Measurements from ENCODE around the gene C1S. TPM values are rescaled to one million over a fixed set of nuclear protein-coding genes. Genes with fewer than 3 reads are reported as not detected.

Gene C1S
- total and polyA plus RNA-seq, 2 of the 4 experiments (the other 2 are of a cell fraction) = 49.6 to 85.4 TPM

GRCh38 chr12:7116196-7116595 lies 55.7 kb downstream of the C1S start:
- no peak overlapping the region for H4K5ac ChIP-seq (ENCODE audit: low read depth, low read length)
- intact Hi-C loops (cut with micrococcal nuclease) = no loop called here
- CTCF ChIA-PET = no interaction called here

More at GRCh38 chr12:7116196-7116595, 55.7 kb downstream of the C1S start:
- DNase-seq (no peak), ATAC-seq (ENCODE audit: low read depth) (no peak)
- H2BK5ac ChIP-seq (ENCODE audit: low read depth, low read length, poor library complexity, severe bottlenecking) = no peak overlapping the region
- no peak overlapping the region for H4K8ac ChIP-seq (ENCODE audit: low read depth in 2 of 2, low read length in 2 of 2)
- H4K20me1 ChIP-seq (ENCODE audit: insufficient read depth, low read length) = no peaks in the 10 kb centered on the region
- H3K36me3 ChIP-seq (ENCODE audit: control insufficient read depth, insufficient read depth, low read length) = peaks cover 41% of the 10 kb centered on the region
- no peaks in the 10 kb centered on the region for H3K9me1 ChIP-seq (ENCODE audit: insufficient read depth, low read length)
- no peak overlapping the region for H3K4ac ChIP-seq (ENCODE audit: low read depth, low read length)
- H3K27me3 ChIP-seq (ENCODE audit: control insufficient read depth, insufficient read depth, low read length) = no peaks in the 10 kb centered on the region
- H2AK9ac ChIP-seq (replicated peaks; ENCODE audit: low read depth, low read length, poor library complexity) = peak overlapping the region; percentile 12
- POLR2A ChIA-PET (ENCODE audit: unreplicated experiment) = no interaction called here
- H3K18ac ChIP-seq (ENCODE audit: low read depth, low read length) = no peak overlapping the region
- no peak overlapping the region for H2BK20ac ChIP-seq (ENCODE audit: low read depth, low read length)
- H3K4me3 ChIP-seq (ENCODE audit: insufficient read depth, low read depth, low read length) = no peak overlapping the region
- H3K4me2 ChIP-seq (ENCODE audit: low read depth, low read length) = no peak overlapping the region
- no TSS peak for BruUV-seq (replicated peaks)
- H3K14ac ChIP-seq (replicated peaks; ENCODE audit: low read depth, low read length) = no peak overlapping the region
- no CpG with 5 or more reads among the region's 3 CpGs for WGBS, 2 experiments (ENCODE audit: extremely low coverage in 2 of 2, insufficient read length in 1 of 2)
- no peak overlapping the region for H4K91ac ChIP-seq (ENCODE audit: insufficient read depth, low read depth, low read length)
- no peak overlapping the region for H2AFZ ChIP-seq (replicated peaks; ENCODE audit: low read length, poor library complexity)
- no peak overlapping the region for H3K23ac ChIP-seq (ENCODE audit: low read depth, low read length)
- no peak overlapping the region for H3K9ac ChIP-seq (ENCODE audit: low read depth, low read length)
- no peak overlapping the region for H3K56ac ChIP-seq (ENCODE audit: extremely low read depth, insufficient read depth, low read length)
- dilution Hi-C loops (cut with HindIII; ENCODE audit: low sequenced_read_pairs, unreplicated experiment) (no loop called here), in situ Hi-C loops (cut with MboI; ENCODE audit: low sequenced_read_pairs) (loop anchor here (10.0 kb wide), 1 partner anchor 171 kb away; the partner anchor contains the start of genes C12orf57 and RNU7-1)
- 0 out of 4 replicates have a peak, but pooled peaks cover 0 to 7% of the 10 kb centered on the region in 2 experiments for H3K79me1 ChIP-seq (ENCODE audit: low read depth in 1 of 2, low read length in 2 of 2)
- H3K9me3 ChIP-seq (ENCODE audit: control insufficient read depth, insufficient read depth, low read length) = no peaks in the 10 kb centered on the region
- H2BK15ac ChIP-seq (ENCODE audit: low read depth, low read length) = no peak overlapping the region
- no peak overlapping the region for H2BK120ac ChIP-seq (ENCODE audit: low read depth, low read length)
- H3K4me1 ChIP-seq (ENCODE audit: control insufficient read depth, insufficient read depth, low read length) = no peaks in the 10 kb centered on the region; the same call in 1 of the 2 replicates
- H3K27ac ChIP-seq (ENCODE audit: insufficient read depth, low read length) = no peak overlapping the region
- TF ChIP-seq MAZ (IDR thresholded peaks at IDR 0.05; ENCODE audit: borderline replicate concordance, low read depth, low read length) (no peak), CTCF (conservative IDR thresholded peaks at IDR 0.05; ENCODE audit: low read depth, low read length) (no peak), MXI1 (IDR thresholded peaks at IDR 0.05; ENCODE audit: borderline replicate concordance, low read depth, low read length) (no peak), CHD1 (IDR thresholded peaks at IDR 0.05; ENCODE audit: low read depth, low read length) (no peak), RCOR1 (IDR thresholded peaks at IDR 0.05; ENCODE audit: insufficient replicate concordance, low read length) (no peak), CEBPB (IDR thresholded peaks at IDR 0.05; ENCODE audit: low read depth, low read length) (no peak), FOS (IDR thresholded peaks at IDR 0.05; ENCODE audit: low read depth, low read length) (no peak), BHLHE40 (IDR thresholded peaks at IDR 0.05; ENCODE audit: low read depth, low read length) (no peak), SMC3 (IDR thresholded peaks at IDR 0.05; ENCODE audit: low read depth, low read length) (no peak), NFE2L2 (IDR thresholded peaks at IDR 0.05; ENCODE audit: low read depth, low read length) (no peak), MAFK (IDR thresholded peaks at IDR 0.05; ENCODE audit: low read depth, low read length) (no peak), POLR2A (IDR thresholded peaks at IDR 0.05; ENCODE audit: low read depth, low read length) (no peak), RAD21 (IDR thresholded peaks at IDR 0.05; ENCODE audit: low read length) (no peak)
- TF ChIP-seq, protein P1, sequence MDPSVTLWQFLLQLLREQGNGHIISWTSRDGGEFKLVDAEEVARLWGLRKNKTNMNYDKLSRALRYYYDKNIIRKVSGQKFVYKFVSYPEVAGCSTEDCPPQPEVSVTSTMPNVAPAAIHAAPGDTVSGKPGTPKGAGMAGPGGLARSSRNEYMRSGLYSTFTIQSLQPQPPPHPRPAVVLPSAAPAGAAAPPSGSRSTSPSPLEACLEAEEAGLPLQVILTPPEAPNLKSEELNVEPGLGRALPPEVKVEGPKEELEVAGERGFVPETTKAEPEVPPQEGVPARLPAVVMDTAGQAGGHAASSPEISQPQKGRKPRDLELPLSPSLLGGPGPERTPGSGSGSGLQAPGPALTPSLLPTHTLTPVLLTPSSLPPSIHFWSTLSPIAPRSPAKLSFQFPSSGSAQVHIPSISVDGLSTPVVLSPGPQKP (IDR thresholded peaks at IDR 0.05; ENCODE audit: borderline replicate concordance, low read depth, low read length) = no peak
- no peak overlapping the region for H2AK5ac ChIP-seq (ENCODE audit: low read depth, low read length)

Measured in IMR-90 (cell line).